KOPT-K1 (cell line): ENCODE results near the gene TGDS.

Experiments used
- H3K27ac ChIP-seq: fragments of 200-600 bp; sonication (generic); 2 replicates; pipeline ENCODE4 v1.5.1; 2016; ENCODE audit warnings: antibody characterized with exemption, mild to moderate bottlenecking, low read depth, low read length; ENCODE audit not compliant: poor library complexity, severe bottlenecking
- H3K36me3 ChIP-seq: fragments of 200-600 bp; sonication (generic); 2 replicates; pipeline ENCODE4 v1.5.1; 2017; ENCODE audit warnings: antibody characterized with exemption, mild to moderate bottlenecking, low read length, moderate library complexity; ENCODE audit not compliant: insufficient read depth
- H3K9me3 ChIP-seq: fragments of 200-600 bp; sonication (generic); 2 replicates; pipeline ENCODE4 v1.5.1; 2017; ENCODE audit warnings: antibody characterized with exemption, low read length, mild to moderate bottlenecking; ENCODE audit not compliant: insufficient read depth, poor library complexity, severe bottlenecking

The TGDS gene

GRCh38 chr13:94610475-94610874 is 14.5 kb upstream of the TGDS start:
- H3K27ac ChIP-seq, result no peak overlapping the region
- peaks cover 95% of the 10 kb centered on the region for H3K36me3 ChIP-seq
- H3K9me3 ChIP-seq, result no peaks in the 10 kb centered on the region

GRCh38 chr13:94609196-94609595 is 13.2 kb upstream of the TGDS start:
- Histone ChIP-seq H3K27ac (no peak overlapping the region), H3K36me3 (peaks cover 90% of the 10 kb centered on the region), H3K9me3 (no peaks in the 10 kb centered on the region)

GRCh38 chr13:94608586-94608985 is 12.6 kb upstream of the TGDS start:
- Histone ChIP-seq H3K27ac (no peak overlapping the region), H3K9me3 (no peaks in the 10 kb centered on the region), H3K36me3 (peaks cover 83% of the 10 kb centered on the region)

GRCh38 chr13:94607939-94608338 is 12.0 kb upstream of the TGDS start:
- no peaks in the 10 kb centered on the region for H3K9me3 ChIP-seq
- no peak overlapping the region for H3K27ac ChIP-seq
- H3K36me3 ChIP-seq, result peaks cover 77% of the 10 kb centered on the region

GRCh38 chr13:94607056-94607455 is 11.1 kb upstream of the TGDS start:
- Histone ChIP-seq H3K36me3 (peaks cover 68% of the 10 kb centered on the region), H3K27ac (no peak overlapping the region), H3K9me3 (no peaks in the 10 kb centered on the region)

- Histone ChIP-seq H3K36me3 (peaks cover 25% of the 10 kb centered on the region), H3K9me3 (peaks cover 8% of the 10 kb centered on the region), H3K27ac (peak overlapping the region; percentile 85)
Observed at GRCh38 chr13:94602467-94602866, 6.5 kb upstream of the TGDS start.

GRCh38 chr13:94601446-94602431 is 5.8 kb upstream of the TGDS start, which contains the start of gene GPR180:
Gene GPR180, plus strand, starts transcription at chr13:94601857. Its CDS starts 71 bp downstream, at chr13:94601928.
- H3K27ac ChIP-seq, result peak within 1 kb of the TSS; percentile 85
- peaks cover 8% of the 10 kb centered on the region for H3K9me3 ChIP-seq
- H3K36me3 ChIP-seq, result peaks cover 18% of the 10 kb centered on the region

- Histone ChIP-seq H3K27ac (no peak overlapping the region), H3K36me3 (no peaks in the 10 kb centered on the region), H3K9me3 (peaks cover 8% of the 10 kb centered on the region)
Observed at GRCh38 chr13:94599877-94600276, 3.9 kb upstream of the TGDS start.

- peaks cover 8% of the 10 kb centered on the region for H3K9me3 ChIP-seq
- H3K36me3 ChIP-seq, result peaks cover 9% of the 10 kb centered on the region; the same call in 1 of the 2 replicates
- no peak overlapping the region for H3K27ac ChIP-seq
Observed at GRCh38 chr13:94598281-94598680, 2.3 kb upstream of the TGDS start.

GRCh38 chr13:94596575-94596971 is 621 bp upstream of the TGDS start:
- Histone ChIP-seq H3K36me3 (peaks cover 26% of the 10 kb centered on the region), H3K27ac (peak overlapping the region; percentile 82), H3K9me3 (peaks cover 8% of the 10 kb centered on the region)

GRCh38 chr13:94595001-94595949 is 677 bp downstream of the TGDS start:
- Histone ChIP-seq H3K27ac (peak overlapping the region; percentile 82), H3K9me3 (no peaks in the 10 kb centered on the region), H3K36me3 (peaks cover 39% of the 10 kb centered on the region)

GRCh38 chr13:94590744-94591143 is 5.2 kb downstream of the TGDS start:
- Histone ChIP-seq H3K9me3 (no peaks in the 10 kb centered on the region), H3K27ac (no peak overlapping the region), H3K36me3 (peaks cover 80% of the 10 kb centered on the region)

- no peaks in the 10 kb centered on the region for H3K9me3 ChIP-seq
- H3K36me3 ChIP-seq, result peaks cover 96% of the 10 kb centered on the region
- no peak overlapping the region for H3K27ac ChIP-seq
Observed at GRCh38 chr13:94588541-94588940, 7.4 kb downstream of the TGDS start.

- Histone ChIP-seq H3K9me3 (no peaks in the 10 kb centered on the region), H3K27ac (no peak overlapping the region), H3K36me3 (peaks cover 96% of the 10 kb centered on the region)
Observed at GRCh38 chr13:94586371-94586770, 9.6 kb downstream of the TGDS start.

GRCh38 chr13:94585543-94586101 is 10.3 kb downstream of the TGDS start:
- H3K27ac ChIP-seq, result no peak overlapping the region
- H3K9me3 ChIP-seq, result no peaks in the 10 kb centered on the region
- peaks cover 96% of the 10 kb centered on the region for H3K36me3 ChIP-seq
